HG03442 (cell line): ENCODE data around the gene PLAC1.
A peak's percentile ranks its signal among the peaks of the same experiment; 100 is the strongest.

ENCODE experiments used
- ATAC-seq: cut with Tn5 transposase; IDR thresholded peaks from one replicate; pipeline ENCODE4 v1.9.1; 2021; ENCODE audit warnings: mild to moderate bottlenecking, moderate library complexity; ENCODE audit not compliant: unreplicated experiment

PLAC1 gene

DNA sequence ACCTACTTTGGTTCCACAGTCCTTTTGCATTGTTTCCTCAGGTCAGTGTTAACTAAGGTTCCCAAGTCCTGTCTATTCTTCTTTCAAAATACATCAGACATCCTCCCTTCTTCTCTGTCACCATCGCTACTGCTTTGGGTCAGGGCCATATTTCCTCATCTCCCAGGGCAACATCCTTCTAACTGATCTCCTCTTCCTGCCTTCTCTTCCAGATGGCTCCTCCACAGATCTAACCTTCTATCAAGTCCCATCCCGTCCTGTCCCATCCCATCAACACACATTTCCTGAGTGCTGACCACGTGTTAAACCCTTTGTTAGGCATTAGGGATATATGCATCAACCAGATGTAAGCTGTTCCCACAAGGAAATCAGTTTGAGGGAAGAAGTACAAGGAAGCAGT lies 25.9 kb downstream of the PLAC1 start:
- ATAC-seq = no peak

DNA sequence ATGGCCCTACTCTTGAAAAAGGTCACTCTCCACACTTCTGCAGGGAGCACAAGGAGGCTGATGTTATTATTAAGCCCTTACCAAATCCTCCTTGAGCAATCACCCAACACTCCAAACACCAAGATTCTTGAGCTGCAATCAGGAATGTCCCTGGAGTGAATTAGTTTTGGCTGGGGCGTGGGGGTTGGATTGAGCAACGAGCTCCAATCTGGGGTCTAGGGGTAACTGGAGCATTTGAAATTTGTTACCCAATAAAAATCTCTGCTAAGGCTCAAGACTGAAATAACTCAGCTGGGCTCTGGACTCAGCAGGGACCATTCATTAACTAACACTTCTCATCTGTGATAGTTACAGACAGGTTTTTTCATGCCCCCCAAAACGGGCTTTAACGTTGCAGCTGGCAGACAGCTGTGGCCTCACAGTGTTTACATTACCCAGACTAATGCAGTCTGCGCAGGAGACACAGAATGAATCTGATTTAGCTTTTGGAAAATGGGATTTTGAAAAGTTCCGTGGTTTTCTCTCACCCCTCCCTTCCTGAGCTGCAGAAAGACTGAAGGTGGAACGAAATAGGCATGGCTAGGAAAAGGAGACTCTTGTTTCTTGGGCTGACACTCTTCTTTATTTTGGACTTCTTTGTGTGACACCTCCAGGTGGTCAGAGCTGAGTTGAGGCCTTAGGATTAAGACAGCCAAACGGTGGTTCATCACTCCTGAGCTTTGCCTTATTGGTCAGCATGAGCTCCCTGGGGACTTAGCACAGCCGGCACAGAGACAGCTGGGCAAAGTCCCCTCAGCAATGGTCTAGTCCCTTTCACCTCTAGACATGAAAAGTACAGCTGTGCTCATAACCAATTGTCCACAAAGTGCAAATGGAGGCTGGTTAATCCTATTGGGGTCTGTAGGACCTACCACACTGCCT lies 26.6 kb downstream of the PLAC1 start:
- ATAC-seq = no peak

GRCh38 chrX:134628663-134629062 lies 29.6 kb downstream of the PLAC1 start:
- no peak for ATAC-seq

- ATAC-seq = no peak
Observed at GRCh38 chrX:134626434-134626833, 31.8 kb downstream of the PLAC1 start.

- ATAC-seq = no peak
Observed at GRCh38 chrX:134625315-134625718, 33.0 kb downstream of the PLAC1 start.

DNA sequence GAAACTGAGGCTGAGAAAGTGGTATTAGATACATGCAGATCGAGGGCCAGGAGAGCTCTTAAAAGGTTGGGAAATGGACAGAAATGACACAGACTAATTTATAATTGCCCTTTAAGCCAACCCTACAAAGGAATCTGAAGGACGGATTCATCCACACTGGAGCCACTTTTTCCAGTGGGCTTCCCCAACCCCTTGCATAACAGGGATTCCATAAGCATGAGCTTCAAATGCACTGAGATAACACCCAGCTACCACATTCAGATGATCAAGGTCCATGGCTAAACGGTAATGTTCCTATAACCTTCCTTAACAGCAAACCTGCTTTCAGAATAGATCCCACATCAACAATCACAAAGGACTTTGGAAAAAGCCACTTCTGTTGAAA lies 34.2 kb downstream of the PLAC1 start:
- ATAC-seq = no peak

GRCh38 chrX:134623293-134624045 lies 34.8 kb downstream of the PLAC1 start:
- ATAC-seq = no peak

DNA sequence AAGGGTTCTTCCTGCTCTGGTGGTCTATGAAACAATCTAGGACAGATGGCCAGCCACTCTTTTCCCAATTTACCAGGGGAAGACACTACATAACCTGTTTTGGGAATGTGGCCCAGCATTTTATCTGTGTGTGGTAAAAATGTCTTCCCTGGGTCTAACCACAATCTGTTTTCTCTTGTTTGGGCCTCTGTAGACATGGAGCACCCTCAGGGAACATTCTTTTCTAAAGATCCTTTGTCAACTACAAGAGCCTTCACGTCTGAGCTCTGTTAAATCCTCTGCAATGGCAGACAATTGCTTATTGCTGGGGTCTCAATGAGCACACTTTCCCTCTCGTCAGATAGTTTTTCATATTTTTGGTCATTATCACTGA lies 35.5 kb downstream of the PLAC1 start:
- no peak for ATAC-seq

DNA sequence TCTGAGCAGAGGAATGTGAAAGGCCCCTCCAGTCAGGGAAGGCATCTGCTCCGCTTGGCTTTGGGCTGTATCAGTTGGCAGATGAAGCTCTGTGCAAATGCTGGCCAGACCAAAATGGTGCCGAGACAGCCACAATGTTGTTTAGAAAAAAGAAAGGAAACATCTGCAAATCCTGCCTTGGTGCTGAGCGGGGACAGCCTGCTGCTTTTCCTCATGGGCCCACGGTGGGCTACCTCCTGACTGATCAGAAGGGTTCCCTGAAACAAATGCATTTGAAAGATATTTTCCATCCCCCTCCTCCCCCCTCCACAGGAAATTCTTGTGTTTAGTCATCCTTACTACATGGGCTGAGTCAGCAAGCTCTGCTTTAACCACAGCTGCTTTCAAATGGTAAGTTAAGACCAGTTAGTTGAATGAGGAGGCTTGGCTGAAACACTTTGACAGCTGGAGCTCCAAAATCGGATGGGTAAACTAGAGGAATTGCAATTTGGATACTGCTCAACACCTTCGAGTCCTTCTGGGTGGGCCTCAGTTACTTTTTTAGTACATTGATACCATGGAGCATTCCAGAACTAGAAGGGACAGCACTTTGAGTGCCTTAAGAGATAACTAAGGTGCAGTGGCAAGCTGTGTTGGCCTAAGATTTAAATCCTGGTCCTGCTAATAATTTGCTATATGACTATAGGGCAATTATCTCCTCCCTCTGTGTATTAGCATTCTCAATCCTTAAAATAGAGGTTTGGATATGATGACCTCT lies 36.0 kb downstream of the PLAC1 start:
- peak; percentile 95 for ATAC-seq

GRCh38 chrX:134619838-134620237 lies 38.4 kb downstream of the PLAC1 start:
- ATAC-seq = no peak

GRCh38 chrX:134613396-134613795 lies 44.9 kb downstream of the PLAC1 start:
- ATAC-seq = no peak

DNA sequence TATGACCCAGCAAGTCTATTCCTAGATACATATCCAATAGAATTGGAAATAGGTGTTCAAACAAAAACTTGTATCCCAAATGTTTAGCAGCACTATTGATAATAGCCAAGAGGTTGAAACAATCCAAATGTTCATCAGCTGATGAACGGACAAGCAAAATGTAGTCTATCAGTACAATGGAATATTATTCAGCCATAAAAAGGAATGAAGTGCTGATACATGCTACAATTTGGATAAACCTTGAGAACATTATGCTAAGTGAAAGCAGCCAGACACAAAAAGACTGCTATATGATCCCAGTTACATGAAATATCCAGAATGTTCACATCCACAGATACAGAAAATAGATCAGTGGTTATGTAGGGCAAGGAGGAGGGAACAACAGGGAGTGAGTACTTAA lies 50.1 kb downstream of the PLAC1 start:
- no peak for ATAC-seq

DNA sequence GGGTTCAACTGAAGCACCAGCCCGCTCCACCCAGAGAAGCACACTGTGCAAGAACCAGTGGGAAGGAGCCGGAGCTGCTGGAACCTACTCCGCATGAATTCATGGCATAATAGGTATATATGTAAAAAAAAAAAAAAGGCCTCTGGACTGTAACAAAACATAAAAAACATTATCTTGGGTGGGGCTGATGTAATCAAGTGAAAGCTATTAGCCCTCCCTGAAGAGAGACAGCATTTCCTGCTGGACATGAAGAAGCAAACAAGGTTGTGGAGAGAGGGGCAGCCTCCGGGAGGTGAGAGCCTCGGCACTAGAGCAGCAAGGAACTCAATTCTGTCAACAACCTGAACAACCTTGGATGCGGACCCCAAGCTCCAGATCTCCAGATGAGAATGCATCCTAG lies 50.7 kb downstream of the PLAC1 start:
- no peak for ATAC-seq

DNA sequence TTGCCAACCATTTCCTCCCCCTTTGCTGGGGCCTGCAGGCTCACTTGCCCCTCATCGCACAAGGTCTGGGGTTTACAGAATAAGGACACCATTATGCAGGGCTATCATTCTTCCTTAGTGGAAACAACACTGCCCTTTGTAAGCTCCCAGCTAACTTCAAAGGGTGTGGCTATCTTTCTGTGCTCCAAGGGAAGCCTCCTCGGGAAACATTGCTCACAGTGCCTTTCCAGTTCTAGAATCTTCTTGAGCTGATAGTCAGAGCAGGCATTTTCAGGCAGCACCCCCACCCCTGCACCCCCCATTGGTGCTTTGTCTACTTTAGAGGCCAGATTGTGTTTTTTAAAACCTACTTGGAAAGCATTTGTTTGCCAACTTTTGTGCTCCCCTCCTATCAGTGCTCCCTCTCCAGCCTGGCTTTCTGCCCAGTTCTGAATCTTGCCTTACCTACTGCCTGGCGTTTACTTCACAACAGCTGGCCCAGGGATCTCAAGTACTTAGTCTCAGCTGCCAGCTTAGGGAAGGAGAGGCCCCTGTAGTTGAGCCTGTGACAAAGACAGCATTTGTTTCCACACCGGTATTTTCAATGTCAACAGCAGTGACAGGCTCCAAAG lies 53.5 kb downstream of the PLAC1 start:
- no peak for ATAC-seq

DNA sequence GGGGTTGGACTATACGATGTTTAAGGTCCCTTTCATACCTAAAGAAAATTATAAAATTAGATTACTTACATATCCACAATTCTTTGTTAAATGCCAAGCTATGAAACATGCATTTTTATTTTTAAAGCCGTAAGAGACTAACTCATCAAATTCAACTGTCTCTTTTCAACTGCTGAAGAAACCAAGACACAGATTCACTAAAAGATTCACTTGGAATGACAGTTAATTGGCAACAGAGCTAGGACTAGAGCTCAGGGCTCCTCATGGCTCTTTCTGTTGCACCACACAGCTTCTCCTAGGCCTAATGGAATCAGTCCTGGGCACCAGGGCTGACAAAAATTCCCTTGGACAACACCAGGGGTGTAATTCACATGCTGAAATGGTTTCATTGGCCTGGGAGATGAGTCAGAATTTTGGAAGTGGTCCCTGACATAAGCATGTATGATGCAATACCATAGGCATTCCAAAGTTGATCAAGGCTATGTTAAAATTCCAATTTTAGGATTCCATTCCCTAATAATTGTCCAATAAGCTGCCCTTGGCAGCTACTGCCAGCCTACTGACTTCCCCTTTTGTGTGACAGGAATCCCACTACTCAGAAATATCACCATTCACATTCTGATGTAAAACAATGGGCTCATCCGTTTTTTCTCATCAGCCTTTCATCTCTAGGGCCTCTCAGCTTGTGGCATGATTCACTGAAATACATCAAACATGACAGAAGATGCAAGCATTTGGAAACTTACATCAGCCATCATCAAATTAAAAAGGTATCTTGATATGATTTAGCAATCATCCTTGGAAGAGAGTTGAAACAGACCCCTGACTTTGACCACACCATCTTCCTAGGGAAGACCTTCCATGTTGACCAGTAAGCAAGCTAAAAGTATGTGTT lies 54.2 kb downstream of the PLAC1 start:
- ATAC-seq = no peak

DNA sequence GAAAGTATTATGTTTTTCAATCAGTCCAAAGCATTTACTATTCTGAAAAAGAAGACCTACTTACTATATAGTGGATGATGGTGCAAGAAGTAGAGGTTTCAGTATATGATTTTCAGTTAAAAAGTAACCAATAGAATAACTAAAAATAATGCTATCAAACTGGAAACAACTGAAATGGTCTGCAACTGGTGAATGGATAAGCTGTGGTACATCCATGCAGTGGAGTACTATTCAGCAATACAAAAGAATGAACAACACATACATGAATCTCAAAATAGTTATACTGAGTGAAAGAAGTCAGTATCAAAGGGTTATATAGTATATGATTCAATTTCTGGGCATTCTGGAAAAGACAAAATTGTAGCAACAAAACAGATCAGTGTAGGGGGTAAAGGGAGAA lies 55.9 kb downstream of the PLAC1 start:
- no peak for ATAC-seq

DNA sequence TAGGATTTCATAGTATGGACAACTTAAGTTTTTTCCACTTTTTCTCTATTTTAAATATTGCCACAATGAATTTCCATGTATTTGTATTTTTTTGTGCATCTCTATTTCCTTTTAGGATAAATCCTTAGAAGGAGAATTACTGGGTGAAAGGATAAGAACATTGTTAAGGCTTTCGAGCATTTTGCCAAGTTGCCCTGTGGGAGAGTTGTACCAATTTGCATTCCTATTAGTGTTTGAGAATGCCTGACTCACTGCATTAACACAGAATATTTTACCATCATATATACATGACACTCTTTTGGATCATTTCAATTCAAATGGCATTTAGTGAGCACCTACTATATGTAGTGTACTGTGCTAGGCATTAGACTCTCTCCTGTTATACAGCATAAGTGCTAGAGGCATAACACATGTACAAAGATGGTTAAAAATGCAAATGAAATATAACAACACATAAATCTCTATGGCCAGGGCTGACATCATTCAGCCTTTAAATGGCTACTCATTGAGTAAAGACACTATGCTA lies 57.0 kb downstream of the PLAC1 start:
- no peak for ATAC-seq

- no peak for ATAC-seq
Observed at GRCh38 chrX:134600714-134601113, 57.6 kb downstream of the PLAC1 start.

DNA sequence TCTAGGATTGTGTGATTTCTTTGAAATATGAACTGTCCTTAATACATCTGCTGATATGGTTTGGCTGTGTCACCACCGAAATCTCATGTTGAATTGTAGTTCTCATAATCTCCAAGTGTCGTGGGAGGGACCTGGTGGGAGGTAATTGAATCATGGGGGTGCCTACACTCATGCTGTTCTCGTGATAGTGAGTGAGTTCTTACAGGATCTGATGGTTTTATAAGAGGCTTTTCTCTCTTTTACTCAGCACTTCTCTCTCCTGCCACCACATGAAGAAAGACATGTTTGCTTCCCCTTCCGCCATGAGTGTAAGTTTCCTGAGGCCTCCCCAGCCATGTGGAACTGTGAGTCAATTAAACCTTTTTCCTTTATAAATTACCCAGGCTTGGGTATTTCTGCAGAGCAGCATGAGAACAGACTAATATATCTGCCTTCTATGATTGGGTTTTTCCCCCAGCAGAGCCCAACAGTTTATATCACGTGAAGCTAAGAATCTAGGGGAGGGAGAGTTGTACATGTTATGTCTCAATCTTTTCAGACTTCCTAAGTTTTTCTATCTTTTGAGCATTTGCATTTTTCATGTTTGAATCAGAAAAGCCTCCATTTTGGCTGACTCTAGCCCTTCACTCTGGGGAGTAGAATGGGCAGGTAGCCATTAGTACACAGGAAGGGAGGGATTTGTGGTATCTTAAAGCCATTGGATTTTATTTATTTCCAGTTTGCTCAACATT lies 58.9 kb downstream of the PLAC1 start:
- no peak for ATAC-seq
